Smooth muscle cell of the brain vasculature (primary cell): ENCODE data around the gene SNRNP27.
"Not testable (repeated sequence)": the region's sequence is repeated elsewhere in the genome, so short reads cannot be mapped to it uniquely, and the experiment has no call there.

ENCODE experiments used
- DNase-seq: peaks from one replicate; pipeline ENCODE4 v3.0.0-alpha.2; 2012; ENCODE audit warnings: low read depth, low spot score

SNRNP27 gene, protein sequence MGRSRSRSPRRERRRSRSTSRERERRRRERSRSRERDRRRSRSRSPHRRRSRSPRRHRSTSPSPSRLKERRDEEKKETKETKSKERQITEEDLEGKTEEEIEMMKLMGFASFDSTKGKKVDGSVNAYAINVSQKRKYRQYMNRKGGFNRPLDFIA

DNA sequence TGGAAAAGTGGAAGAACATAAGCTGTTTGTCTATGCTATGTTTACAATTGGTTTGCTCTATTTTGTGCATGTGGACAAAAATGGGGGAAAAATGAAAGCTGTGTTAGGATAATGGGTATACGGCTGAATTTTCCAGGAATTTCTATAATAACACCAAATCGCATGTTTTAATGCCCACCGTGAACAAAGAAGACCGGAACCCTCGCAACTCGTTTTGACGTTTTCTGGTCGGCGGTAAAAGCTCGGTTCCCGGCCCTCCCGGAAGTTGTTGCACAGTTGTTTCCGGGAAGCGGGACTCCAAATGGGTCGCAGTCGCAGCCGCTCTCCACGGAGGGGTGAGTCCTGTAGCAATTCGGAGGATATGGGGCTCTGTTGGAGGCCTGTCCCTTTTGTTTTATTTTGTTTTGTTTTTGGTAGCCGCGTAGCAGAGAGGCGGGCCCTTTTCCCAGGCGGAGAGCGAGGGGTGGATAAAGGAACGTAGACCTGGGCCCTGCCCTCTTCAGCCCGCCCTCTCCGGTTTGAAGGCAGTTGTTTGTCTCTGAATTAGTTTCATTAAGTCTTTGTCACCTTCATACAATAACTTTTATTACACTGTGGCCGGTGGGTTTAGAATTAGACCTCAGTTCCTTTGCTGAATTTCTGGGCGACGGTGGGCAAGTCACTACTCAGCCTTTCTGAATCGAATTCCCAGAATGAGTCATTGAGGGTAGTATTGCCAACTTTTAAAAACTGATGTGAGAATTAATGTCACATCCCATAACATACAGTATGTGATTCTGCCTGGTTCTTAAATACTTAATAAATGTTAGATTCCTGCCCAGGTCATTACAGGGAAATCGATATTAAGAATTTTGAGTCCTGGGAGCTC, at the start of gene SNRNP27:
Gene SNRNP27 (plus strand): TSS at position 273 of the 868 bp plus-strand sequence. CDS start 29 bp downstream, at position 302.
- DNase-seq: no peak

DNA sequence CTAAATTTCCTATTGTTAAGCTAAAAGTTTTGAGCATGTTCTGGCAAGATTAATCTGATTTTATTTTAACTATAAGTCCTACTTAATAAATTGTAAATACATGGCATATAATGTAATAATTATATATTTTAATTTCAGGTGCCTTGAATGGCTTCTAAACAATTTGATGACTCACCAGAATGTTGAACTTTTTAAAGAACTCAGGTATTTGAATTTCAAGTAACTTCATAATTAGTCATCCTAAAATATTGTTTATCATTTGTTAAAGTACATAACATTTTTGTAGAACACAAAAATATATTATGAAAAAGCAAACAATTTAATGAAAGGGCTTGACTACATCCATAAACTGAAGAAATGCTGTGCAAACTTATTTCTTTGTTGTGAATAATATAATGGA, 49.8 kb upstream of the SNRNP27 start:
- no peak for DNase-seq

DNA sequence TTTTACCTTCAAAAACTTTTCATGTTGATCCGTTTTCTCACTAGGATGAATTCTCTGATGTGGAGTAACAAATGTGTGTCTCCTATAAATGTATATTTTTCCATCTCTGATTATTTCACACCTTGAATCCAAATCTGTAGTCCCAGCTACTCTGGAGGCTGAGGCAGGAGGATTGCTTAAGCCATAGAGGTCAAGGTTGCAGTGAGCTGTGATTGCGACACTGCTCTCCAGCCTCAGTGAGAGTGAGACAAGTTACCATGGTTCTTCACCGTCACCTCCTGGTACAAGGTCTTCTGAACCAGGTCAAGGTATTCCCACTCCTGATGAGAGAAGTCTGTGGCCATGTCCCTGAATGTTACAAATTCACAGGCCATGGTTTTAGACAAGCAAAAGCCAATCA, 49.2 kb upstream of the SNRNP27 start:
- no peak for DNase-seq

DNA sequence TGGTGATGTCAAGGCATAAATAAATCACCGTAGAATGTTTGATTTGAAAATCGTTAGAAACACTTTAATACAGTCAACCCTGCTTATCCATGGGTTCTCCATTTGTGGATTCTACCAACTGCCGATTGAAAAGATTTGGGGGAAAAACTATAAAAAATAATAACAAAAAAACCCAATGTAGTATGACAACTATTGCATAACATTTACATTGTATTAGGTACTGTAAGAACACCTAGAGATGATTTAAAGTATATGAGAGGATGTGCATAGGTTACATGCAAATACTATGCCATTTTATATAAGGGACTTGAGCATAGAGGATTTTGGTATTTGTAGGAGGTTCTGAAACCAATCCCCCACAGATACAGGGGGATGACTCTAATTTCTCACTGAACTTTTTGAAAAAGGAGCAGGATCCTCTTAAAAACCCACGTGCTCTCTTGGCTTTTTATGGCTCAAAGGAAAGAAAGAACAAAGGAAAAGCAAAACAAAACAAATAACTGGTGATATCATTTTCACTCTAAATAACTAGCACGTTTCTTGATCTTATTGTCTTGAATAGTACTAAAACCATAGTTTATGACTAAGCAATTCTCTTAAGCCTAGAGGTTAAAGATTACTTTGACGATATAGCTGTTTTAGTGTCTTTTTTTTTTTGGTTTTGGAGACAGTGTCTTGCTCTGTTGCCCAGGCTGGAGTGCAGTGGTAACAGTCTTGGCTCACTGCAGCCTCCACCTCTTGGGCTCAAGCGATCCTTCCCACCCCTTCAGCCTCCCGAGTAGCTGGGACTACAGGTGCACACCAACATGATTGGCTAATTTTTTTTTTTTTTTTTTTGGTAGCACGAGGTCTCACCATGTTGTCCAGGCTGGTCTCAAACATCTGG, 47.3 kb upstream of the SNRNP27 start:
- DNase-seq: no peak

DNA sequence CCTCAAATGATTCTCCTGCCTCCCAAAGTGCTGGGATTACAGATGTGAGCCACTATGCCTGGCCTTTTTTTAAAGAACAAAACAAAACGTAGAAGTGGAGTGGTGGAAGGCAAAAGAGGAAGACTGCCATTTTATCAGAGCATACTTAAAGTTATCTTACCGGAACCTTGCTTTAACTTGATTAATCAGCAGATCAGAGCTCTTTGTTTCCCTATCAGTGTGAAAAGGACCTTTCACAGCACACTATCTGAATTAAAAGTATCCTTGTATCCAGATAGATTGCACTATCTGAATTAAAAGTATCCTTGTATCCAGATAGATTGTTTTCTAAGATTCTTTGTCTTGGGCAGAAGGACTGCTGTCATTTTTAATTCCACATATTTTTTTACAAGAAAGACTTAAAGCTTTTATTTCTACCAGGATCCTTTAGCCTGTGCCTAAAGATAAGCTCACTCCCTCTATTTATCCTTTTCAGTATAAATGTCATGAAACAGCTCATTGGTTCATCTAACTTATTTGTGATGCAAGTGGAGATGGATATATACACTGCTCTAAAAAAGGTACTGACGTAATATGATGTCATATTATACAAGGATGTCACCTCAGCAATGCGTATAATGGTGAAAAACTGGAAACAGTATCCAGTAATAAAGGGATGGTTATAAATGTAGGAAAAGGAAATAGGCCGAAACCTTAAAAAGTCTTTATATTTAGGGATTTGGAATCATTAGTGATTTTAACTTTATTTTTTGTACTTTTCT, 46.5 kb upstream of the SNRNP27 start:
- DNase-seq: no peak

DNA sequence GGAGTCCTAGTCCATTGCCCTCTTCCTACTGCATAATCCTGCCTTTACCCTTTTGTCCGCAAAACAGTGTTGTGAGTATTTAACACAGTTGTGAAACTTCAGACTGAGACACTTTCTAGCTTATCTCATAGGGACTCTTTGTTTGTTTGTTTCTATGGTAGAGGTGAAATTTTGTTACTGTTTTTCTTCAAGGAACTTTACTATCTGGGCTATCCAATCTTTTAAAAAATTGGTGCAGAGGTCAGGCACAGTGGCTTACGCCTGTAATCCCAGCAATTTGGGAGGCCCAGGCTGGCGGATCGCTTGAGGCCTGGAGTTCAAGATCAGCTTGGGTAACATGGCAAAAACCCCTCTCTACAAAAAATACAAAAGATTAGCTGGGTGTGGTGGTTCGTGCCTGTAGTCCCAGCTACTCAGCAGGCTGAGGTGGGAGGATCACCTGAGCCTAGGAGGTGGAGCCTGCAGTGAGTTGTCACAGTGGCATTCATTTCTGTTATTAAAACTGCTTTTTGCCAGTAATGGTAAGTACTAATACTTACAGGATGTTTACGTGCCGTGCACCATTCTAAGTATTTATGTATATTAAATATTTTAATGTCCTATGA, 45.5 kb upstream of the SNRNP27 start:
- no peak for DNase-seq

DNA sequence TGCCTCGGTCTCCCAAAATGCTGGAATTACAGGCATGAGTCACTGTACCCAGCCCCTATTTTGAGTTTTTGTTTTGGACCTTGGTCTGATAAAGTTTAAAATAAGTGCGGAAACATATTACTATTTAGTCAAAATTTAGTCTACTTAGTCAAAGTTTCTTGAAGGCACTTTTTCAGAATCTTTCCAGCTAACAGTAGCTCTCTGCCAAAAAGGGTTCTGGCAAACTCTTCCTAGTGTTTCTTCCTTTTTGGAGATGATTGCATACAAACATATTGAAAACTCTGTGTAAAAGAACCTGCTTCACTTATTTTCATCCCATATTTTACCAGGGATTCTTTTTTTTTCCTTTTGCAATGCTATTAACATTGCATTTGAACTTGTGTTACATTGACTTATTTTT, 35.5 kb upstream of the SNRNP27 start:
- DNase-seq: no peak

DNA sequence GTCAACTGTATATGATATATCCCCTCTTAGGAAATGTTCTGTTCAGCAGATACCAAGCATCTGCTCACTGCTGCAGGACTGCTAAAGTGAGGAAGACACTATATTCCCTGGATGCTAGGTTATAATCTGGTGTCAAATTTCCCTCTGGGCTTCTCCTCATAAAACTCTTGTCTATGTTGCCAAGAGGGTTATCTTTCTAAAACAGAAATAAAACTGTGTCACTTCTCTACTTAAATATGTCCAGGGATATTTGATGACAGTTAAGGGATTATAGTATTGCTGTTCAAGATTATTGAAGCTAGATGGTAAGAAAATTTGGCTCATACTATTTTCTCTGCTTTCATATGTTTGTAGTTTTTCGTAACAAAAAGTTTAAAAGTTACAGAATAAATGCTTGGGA, 30.5 kb upstream of the SNRNP27 start:
- no peak for DNase-seq

DNA sequence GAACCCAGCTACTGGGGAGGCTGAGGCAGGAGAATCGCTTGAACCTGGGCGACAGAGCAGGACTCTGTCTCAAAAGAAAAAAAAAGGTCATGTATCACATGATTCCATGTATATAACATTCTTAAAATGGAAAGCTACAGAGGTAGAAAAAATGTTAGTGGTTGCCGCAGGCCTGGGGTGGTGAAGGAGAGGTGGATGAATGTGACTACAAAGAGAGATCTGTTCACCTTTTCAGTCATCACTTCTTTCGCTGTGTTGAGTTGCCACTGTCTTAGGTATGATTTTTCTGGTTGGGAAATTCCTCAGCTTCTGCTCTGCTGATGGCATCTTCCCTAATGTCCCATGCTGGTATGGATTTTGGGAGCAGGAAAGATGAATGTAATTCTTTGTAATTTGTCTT, 5.3 kb upstream of the SNRNP27 start:
- no peak for DNase-seq

DNA sequence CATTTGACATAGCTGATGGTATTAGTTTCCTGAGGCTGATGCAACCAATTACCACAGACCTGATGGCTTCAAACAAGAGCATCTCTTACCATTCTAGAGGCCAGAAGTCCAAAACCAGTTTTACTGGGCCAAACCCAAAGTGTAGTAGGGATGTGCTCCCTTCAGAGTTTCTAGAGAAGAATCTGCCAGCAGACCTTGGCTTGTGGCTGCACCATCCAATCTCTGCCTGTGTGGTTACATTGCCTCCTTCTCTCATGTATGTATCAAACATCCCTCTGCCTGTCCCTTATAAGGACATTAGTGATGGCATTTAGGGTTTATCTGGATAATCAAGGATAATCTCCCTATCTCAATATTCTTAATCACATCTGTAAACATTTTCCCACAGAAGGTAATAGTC, 4.5 kb upstream of the SNRNP27 start:
- no peak for DNase-seq

DNA sequence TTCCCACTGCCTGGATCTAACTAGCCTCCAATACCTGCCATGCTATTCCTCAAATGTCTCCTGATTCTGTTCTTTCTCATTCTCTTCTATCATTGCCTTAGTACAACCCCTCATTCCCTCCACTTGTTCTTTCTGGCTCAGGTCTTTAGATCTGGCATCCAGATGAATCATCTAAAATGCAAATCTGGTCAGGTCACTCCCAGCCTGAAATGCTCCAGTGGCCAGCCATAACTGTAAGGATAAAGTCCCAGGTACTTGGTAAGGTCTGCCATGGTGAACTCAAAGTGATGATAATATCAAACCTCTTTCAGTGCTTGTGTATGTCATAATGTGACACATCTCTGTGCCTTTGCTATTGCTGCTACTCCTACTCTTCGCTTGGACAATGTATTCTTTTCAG, 2.9 kb upstream of the SNRNP27 start:
- DNase-seq: no peak

DNA sequence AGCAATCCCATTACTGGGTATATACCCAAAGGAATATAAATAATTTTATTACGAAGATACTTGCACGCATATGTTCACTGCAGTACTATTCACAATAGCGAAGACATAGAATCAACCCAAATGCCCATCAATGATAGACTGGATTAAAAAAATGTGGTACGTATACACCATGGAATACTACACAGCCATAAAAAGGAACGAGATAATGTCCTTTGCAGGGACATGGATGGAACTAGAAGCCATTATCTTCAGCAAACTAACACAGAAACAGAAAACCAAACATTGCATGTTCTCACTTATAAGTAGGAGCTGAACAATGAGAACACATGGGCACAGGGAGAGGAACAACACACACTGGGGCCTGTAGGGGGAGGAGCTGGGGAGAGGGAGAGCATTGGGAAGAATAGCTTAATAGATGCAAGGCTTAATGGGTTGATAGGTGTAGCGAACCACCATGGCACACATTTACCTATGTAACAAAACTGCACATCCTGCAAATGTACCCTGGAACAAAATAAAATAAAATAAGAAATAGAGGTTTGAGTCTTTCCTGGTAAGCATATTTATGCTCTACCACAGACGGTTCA, 825 bp upstream of the SNRNP27 start:
- DNase-seq: not testable (repeated sequence)

DNA sequence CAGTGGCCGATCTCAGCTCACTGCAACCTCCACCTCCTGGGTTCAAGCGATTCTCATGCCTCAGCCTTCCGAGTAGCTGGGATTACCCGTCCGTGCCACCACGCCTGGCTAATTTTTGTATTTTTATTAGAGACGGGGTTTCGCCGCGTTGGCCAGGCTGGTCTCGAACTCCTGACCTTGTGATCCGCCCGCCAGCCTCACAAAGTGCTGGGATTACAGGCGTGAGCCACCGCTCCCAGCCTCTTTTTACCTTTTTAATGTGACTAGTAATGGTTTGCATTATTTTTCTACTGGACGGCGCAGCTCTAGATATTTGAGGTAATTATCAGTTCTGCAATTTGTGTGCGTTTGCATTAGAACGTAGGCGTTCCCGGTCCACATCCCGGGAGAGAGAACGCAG, 981 bp downstream of the SNRNP27 start:
- DNase-seq: not testable (repeated sequence)

DNA sequence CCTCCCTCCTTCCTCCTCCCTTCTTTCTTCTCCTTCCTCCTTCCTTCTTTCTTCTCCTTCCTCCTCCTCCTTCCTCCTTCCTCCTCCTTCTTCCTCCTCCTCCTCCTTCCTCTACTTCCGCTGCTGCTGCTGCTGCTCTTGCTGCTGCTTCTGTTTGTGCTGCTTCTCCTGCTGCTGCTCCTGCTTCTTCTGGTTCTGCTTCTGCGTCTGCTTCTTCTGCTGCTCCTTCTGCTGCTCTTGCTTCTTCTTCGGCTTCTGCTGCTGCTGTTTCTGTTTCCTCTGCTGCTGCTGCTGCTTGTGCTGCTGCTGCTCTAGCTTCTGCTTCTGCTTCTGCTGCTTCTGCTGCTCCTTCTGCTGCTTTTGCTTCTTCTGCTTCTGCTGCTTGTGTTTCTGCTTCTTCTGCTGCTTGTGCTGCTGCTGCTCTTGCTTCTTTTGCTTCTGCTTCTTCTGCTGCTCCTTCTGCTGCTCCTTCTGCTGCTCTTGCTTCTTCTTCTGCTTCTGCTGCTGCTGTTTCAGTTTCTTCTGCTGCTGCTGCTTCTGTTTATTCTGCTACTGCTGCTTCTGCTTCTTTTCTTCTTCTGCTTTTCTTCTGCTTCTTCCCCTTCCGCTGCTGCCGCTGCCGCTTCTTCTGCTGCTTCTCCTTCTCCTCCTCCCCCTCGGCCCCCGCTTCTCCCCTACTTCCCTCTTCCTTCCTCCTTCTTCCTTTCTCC, 8.6 kb downstream of the SNRNP27 start:
- DNase-seq: no peak

DNA sequence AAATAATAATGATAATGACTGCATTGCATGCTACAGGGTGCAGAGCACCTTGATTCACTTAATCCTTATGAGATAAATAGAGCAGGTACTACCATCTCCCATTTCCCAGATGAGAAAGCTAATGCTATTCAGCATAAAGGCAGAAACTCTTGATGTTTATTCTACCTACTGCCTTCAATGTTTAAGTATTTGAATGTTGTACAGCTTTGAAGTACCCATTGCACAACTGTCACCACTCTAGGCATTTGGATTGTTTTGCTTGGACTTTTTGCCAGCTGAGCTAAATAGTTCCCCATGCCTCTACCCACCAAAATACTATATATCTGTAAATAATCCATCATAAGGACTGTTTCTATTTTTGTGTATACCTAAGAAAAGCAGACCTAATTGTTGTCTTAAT, 13.5 kb downstream of the SNRNP27 start:
- DNase-seq: no peak

DNA sequence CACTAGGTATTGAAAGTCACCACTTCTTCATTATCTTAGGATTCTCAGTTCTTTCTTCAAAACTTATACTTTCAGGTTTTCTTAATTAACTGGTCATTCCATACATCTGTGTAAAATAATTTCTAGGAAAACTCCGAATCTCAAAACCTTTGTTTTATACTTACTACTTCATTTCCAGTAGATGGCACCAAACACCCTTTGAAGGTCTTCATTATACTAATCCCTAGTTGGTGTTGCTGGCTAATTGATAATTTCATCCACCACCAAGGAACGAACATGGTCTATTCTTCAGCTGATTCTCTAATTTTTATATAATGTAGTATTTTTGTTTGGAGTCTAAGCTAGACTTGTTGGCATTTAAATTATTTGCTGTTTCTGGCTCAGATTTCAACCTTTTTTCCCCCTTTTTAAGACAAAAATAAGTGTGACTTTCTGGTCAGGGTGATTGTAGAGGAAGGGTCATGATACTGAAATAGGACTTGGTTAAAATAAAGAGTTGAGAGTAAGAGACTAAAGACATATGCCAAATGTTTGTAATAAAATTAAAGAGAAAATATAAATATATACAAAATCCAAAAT, 18.3 kb downstream of the SNRNP27 start:
- DNase-seq: no peak

DNA sequence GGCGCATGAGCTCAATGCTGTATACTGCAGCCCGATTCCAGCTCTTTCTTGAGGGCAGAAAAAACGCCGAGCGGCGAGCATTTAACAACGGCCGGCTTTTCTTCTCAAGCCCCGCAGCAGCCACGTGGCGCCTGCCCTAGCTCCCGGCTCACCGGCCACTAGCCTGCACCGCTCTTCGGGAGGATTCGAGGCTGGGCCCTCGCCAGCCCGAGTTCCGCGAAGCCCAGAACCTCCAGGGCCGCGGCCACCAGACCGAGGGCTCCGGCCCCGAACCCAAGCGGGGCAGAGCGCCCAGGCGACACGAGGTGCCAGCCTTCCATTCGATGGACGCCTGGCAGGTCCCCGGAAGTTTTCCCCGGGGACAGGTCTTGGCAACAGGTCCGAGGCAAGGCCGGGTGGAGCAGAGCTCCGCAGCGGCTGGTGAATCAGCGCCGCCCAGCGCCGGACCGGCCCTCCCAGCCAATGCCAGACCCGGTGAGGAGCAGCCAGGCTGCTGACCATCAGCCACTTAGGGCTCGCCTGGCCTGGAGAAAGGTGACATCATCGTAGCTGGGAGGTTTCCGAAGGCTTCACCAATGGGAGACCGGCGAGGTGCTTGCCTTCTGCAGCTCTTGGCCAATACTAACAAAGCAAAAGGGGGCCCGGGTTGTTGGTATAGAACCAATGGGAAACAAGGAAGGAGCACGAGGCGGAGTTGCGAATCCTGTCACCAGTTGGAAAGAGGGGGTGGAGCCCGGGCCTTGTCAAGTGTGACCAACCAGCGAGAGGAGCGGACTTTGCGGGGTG, 20.6 kb downstream of the SNRNP27 start:
- DNase-seq: peak; percentile 100

DNA sequence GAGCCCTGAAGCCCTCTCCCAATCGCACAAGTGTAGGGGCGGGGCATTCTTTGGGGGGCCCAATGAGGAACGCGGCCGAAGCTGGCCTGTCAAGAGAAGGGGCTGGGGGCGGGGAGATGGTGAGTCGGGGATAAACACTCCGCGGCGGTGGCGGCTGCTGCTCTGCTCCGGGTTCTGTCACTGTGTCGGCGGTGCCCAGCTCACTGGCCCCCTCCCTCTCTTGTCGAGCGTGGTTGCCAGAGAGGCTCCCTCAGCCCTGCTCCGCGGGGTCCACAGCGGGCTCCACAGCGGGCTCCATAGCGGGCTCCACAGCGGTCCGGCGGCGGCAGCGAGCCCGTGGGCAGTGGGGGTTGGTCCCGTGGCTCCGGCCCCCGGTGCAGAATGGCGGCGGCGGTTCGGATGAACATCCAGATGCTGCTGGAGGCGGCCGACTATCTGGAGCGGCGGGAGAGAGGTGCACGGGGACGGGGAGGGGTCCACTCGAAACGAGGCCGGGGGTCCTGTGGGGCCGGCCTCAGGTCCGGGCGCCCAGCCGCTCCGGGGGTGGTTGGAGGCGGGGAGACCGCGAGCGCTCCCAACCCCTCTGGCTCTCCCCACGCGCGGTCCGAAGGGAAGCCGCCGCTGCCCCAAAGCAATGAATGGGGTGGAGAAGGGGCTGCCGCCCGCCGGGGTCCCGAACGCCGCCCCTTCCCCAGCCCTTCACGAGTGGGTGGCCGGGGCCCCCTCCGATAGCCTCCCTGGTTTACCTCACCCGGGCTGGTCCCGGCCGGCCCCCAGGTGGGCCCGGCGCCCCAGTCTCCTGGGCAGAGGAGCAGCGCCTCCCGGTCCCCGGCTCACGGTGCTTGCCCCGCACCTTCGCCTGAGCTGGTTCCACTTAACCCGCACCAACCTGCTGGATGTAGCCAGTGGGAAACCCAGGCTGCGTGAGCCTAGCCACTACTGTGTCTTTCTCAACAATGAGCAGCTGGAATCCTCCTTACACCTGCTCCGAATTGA, 21.5 kb downstream of the SNRNP27 start, which contains the start of gene MXD1:
Gene MXD1 (plus strand): TSS at position 160 of the 996 bp plus-strand sequence. CDS start 222 bp downstream, at position 382.
- no peak for DNase-seq
